Smooth muscle cell (in vitro differentiated cells): ENCODE data around the gene KCNQ2. TPM values are rescaled to one million over a fixed set of nuclear protein-coding genes. Genes with fewer than 3 reads are reported as not detected.

ENCODE experiments used
- DNase-seq: peaks from one replicate; lab custom pipeline; 2025; ENCODE audit not compliant: unreplicated experiment; lab: John Stamatoyannopoulos, UW
- H2AFZ ChIP-seq: fragments of 200-600 bp; sonication (generic); 2 replicates; pipeline ENCODE4 v1.6.0; 2016; ENCODE audit warnings: antibody characterized with exemption, low read depth, mild to moderate bottlenecking
- H3F3A ChIP-seq: fragments of 200-600 bp; sonication (generic); 2 replicates; pipeline ENCODE4 v1.6.0; 2017; ENCODE audit warnings: antibody characterized with exemption, low read depth
- H3K27ac ChIP-seq: fragments of 200-600 bp; sonication (generic); 2 replicates; pipeline ENCODE4 v1.5.1; 2016; ENCODE audit warnings: low read depth, mild to moderate bottlenecking
- H3K27me3 ChIP-seq: fragments of 200-600 bp; sonication (generic); 2 replicates; pipeline ENCODE4 v1.6.1; 2016; ENCODE audit warnings: low read depth, mild to moderate bottlenecking
- H3K36me3 ChIP-seq: fragments of 200-600 bp; sonication (generic); 2 replicates; pipeline ENCODE4 v1.5.1; 2016; ENCODE audit warnings: low read depth
- H3K4me1 ChIP-seq: fragments of 200-600 bp; sonication (generic); 2 replicates; pipeline ENCODE4 v1.5.1; 2016; ENCODE audit warnings: low read depth
- H3K4me2 ChIP-seq: fragments of 200-600 bp; sonication (generic); 2 replicates; pipeline ENCODE4 v1.6.0; 2016; ENCODE audit warnings: mild to moderate bottlenecking
- H3K4me3 ChIP-seq: fragments of 200-600 bp; sonication (generic); 2 replicates; pipeline ENCODE4 v1.5.1; 2016; ENCODE audit warnings: mild to moderate bottlenecking
- H3K79me2 ChIP-seq: fragments of 200-600 bp; sonication (generic); 2 replicates; pipeline ENCODE4 v1.6.0; 2016; ENCODE audit warnings: low read depth, mild to moderate bottlenecking
- H3K9ac ChIP-seq: fragments of 200-600 bp; sonication (generic); 2 replicates; pipeline ENCODE4 v1.6.0; 2016; ENCODE audit warnings: low read depth
- H3K9me3 ChIP-seq: fragments of 200-600 bp; sonication (generic); replicated peaks from 2 replicates; pipeline ENCODE4 v1.5.1; 2016; ENCODE audit warnings: low read depth
- H4K20me1 ChIP-seq: fragments of 200-600 bp; sonication (generic); 2 replicates; pipeline ENCODE4 v1.6.0; 2016; ENCODE audit warnings: low read depth
- WGBS: methylation state at CpG from one replicate; pipeline ENCODE4 v1.1.7; 2016; ENCODE audit warnings: low lambda C conversion rate; 5-methylcytosine and 5-hydroxymethylcytosine counted together
- polyA plus RNA-seq: library from polyadenylated mRNA; unstranded; fragments of >200 nt; fragmentation: Nextera tagmentation; extraction: Ambion mirVana; gene quantifications from 2 replicates; pipeline ENCODE4 v1.2.1, GENCODE V29; 2016
- total RNA-seq: library from RNA; depleted of rRNA; stranded (reverse); fragments of >200 nt; gene quantifications from 2 replicates; pipeline ENCODE4 v1.2.3, GENCODE V29; 2014
- TF ChIP-seq, protein P1 (sequence below): fragments of 200-600 bp; sonication (generic); IDR thresholded peaks from 2 replicates; pipeline ENCODE4 v1.5.1; 2017; ENCODE audit warnings: borderline replicate concordance, mild to moderate bottlenecking, antibody characterized with exemption; ENCODE audit not compliant: insufficient read depth, poor library complexity, severe bottlenecking

Gene KCNQ2
- total and polyA plus RNA-seq, 2 experiments from 2014 or later = 5.1 to 5.7 TPM

DNA sequence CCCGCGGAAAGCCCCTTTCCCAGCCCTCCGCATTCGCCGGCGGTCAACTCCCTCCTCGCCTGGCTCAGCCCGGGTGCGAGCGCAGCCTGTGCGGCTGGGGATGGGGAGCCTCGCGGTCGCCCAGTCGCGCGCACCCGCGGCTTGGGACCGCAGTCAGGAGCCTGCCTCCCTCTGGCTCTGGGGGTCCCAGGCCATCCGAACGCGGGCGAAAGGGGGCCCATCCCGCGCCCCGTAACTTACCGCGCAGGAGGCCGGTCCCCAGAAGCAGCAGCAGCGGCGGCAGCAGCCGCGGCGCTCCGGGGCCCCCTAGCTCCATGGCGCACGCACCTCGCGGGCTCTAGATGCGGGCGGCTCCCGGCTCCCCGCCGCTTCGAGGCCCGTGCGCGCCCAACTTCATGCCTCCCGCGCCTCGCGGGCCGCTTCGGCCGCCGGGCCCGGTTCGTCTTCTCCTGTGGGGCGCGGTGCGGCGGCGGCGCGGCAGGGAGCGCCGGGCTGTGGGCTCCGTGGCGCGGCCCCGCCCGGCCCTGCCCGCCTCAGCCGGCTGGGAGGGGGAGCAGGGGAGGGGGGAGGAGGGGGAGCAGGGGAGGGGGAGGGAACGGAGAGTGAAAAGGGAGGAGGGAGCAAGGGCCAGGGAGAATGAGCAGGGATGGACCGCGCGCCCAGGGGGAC lies 111.5 kb downstream of the KCNQ2 start, which contains the start of gene CHRNA4:
Gene CHRNA4 (minus strand): TSS at position 500 of the 669 bp plus-strand sequence. CDS start 184 bp downstream, at position 316.
- Histone ChIP-seq H3K36me3 (no peaks in the 10 kb centered on the region), H4K20me1 (no peaks in the 10 kb centered on the region), H3K4me2 (peak within 1 kb of the TSS; percentile 44), H3K4me3 (no peak within 1 kb of the TSS), H2AFZ (no peak within 1 kb of the TSS), H3K4me1 (peaks cover 8% of the 10 kb centered on the region), H3K27me3 (peaks cover 45% of the 10 kb centered on the region), H3K9ac (no peak within 1 kb of the TSS), H3F3A (no peaks in the 10 kb centered on the region), H3K9me3 (no peaks in the 10 kb centered on the region), H3K27ac (no peak within 1 kb of the TSS), H3K79me2 (no peaks in the 10 kb centered on the region)
- DNase-seq = no peak
- WGBS = 5% methylated on average over 56 of the region's 79 CpGs
- TF ChIP-seq, protein P1, sequence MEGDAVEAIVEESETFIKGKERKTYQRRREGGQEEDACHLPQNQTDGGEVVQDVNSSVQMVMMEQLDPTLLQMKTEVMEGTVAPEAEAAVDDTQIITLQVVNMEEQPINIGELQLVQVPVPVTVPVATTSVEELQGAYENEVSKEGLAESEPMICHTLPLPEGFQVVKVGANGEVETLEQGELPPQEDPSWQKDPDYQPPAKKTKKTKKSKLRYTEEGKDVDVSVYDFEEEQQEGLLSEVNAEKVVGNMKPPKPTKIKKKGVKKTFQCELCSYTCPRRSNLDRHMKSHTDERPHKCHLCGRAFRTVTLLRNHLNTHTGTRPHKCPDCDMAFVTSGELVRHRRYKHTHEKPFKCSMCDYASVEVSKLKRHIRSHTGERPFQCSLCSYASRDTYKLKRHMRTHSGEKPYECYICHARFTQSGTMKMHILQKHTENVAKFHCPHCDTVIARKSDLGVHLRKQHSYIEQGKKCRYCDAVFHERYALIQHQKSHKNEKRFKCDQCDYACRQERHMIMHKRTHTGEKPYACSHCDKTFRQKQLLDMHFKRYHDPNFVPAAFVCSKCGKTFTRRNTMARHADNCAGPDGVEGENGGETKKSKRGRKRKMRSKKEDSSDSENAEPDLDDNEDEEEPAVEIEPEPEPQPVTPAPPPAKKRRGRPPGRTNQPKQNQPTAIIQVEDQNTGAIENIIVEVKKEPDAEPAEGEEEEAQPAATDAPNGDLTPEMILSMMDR = no peak

DNA sequence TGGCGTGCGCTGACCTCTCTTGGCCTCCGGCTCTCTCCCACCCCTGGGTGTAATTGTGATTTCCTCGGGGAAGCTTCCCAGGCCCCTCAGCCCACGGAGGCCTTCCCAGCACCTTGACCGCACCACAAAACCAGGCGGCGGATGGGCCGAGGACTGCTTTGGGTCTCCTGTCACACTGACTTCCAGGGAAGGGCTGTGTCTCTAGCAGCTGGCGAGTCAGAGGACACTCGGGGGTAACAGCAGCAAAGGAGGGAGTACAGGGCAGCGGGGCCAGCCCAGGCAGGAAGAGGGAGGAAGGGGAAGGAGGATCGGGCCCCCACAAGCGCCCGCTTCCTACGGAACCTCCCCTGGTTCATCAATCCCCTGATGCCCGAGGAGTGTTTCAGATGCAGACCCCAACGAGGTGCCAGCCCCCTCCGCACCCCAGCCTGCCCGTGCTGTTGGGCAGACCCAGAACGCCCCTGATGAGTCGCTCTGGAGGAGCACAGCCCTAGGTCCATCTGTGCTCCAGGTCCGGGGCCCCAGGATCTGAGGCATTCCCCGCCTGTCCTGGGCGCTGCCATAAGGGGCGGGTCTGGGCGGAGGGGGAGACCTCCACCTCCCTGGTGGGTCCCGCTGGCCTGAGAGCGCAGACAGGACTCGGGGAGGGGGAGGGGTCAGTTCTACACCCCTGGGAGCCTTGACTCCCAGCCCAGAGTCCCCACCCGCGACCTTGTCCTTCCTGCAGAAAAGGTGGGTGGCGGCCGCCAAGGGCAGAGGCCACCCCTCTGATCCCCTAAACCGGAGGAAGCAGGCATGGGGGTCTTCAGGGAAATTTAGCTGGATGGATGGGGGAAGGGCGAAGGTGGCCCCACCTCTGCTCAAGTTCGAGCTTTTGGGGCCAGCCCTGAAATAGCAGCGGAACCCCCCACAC lies 112.3 kb downstream of the KCNQ2 start:
- no peak overlapping the region for H3K4me2 ChIP-seq
- H3K9ac ChIP-seq = no peak overlapping the region
- no peaks in the 10 kb centered on the region for H4K20me1 ChIP-seq
- no peaks in the 10 kb centered on the region for H3K9me3 ChIP-seq
- no peak overlapping the region for H3K27ac ChIP-seq
- H3F3A ChIP-seq = no peaks in the 10 kb centered on the region
- H3K4me3 ChIP-seq = no peak overlapping the region
- H3K4me1 ChIP-seq = peaks cover 8% of the 10 kb centered on the region
- peaks cover 45% of the 10 kb centered on the region for H3K27me3 ChIP-seq
- TF ChIP-seq, protein P1 = no peak
- no peaks in the 10 kb centered on the region for H3K79me2 ChIP-seq
- WGBS = 60% methylated on average over 35 of the region's 38 CpGs
- H3K36me3 ChIP-seq = no peaks in the 10 kb centered on the region
- DNase-seq = no peak
- no peak overlapping the region for H2AFZ ChIP-seq

DNA sequence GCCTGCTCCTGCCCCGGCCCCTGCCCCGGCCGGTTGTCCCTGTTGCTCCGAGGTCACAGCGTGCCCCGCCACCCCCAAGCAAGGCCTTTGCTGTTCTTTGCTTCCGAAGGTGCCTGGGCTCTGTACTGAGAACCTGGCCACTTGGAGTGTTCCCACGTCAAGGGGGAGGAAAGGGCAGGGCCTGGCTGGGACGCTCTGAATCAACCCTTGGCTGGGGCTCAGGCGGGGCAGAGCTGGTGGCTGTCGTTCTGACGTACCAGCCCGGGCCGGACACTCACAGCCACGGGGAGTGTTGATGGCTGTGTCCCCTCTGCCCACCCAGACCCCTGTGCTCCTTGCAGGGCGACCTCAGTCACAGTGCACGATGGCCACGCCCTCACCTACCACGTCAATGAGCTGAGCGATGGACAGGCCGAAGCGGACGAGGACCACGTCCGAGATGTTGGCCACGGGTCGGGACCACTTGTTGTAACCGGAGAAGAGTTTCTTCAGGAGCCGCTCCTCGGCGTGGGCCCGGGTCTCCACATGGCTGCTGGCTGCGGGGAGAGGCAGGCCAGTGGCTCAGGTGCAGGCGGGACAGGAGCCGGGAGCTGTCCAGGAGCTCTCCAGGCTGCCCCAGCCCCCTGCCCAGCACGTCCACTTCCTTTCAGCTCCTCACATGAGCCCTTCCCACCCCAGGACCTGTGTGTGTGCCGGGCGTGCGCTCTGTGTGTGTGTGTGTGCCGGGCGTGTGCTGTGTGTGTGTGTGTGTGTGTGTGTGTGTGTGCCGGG lies 113.1 kb downstream of the KCNQ2 start:
- Histone ChIP-seq H3K79me2 (no peaks in the 10 kb centered on the region), H3K27me3 (peaks cover 45% of the 10 kb centered on the region), H3K9me3 (no peaks in the 10 kb centered on the region), H3K4me1 (peaks cover 8% of the 10 kb centered on the region), H3K36me3 (no peaks in the 10 kb centered on the region), H4K20me1 (no peaks in the 10 kb centered on the region), H3F3A (no peaks in the 10 kb centered on the region), H3K9ac (no peak overlapping the region), H3K27ac (no peak overlapping the region), H2AFZ (no peak overlapping the region), H3K4me3 (no peak overlapping the region), H3K4me2 (no peak overlapping the region)
- WGBS = 87% methylated on average over 42 of the region's 42 CpGs
- TF ChIP-seq, protein P1 = no peak
- DNase-seq = no peak
